Activated T-helper 17 cell treated with anti-CD3 and anti-CD28 coated beads, Interleukin-2, amount 50 U/mL, for 72 hours (primary cell): Measurements from ENCODE around the gene ZNF587. TPM values are rescaled to one million over a fixed set of nuclear protein-coding genes. Genes with fewer than 3 reads are reported as not detected.
"Not testable (repeated sequence)": the region's sequence is repeated elsewhere in the genome, so short reads cannot be mapped to it uniquely, and the experiment has no call there.

Experiments
- ATAC-seq: fragments of 150-1000 bp; cut with Tn5 transposase; replicated peaks from 2 replicates; pipeline ENCODE4 v1.10.0; 2021; ENCODE audit warnings: mild to moderate bottlenecking, moderate library complexity
- H3K27ac Mint-ChIP-seq: one replicate; pipeline ENCODE4 v1.8.0; 2022; ENCODE audit warnings: mixed read lengths
- H3K27me3 Mint-ChIP-seq: one replicate; pipeline ENCODE4 v1.8.0; 2022; ENCODE audit warnings: mixed read lengths
- H3K36me3 Mint-ChIP-seq: one replicate; pipeline ENCODE4 v1.8.0; 2022; ENCODE audit warnings: low read depth, mild to moderate bottlenecking, mixed read lengths
- H3K4me1 Mint-ChIP-seq: one replicate; pipeline ENCODE4 v1.8.0; 2022; ENCODE audit warnings: mixed read lengths
- H3K4me3 Mint-ChIP-seq: one replicate; pipeline ENCODE4 v1.8.0; 2022; ENCODE audit warnings: mild to moderate bottlenecking, mixed read lengths
- H3K9me3 Mint-ChIP-seq: one replicate; pipeline ENCODE4 v1.8.0; 2022; ENCODE audit warnings: mixed read lengths
- total RNA-seq, 2 donors: library from RNA; stranded (reverse); gene quantifications; one replicate each; pipeline ENCODE4 v1.2.3, GENCODE V29; 2022

ZNF587 gene
- total RNA-seq, 2 donors from 2014 or later, result 33.7 to 37.3 TPM

- H3K27me3 Mint-ChIP-seq, result not testable (repeated sequence)
- H3K36me3 Mint-ChIP-seq, result peaks cover 63% of the 10 kb centered on the region
Measured at GRCh38 chr19:57847164-57847563, 2.5 kb upstream of the ZNF587 start.

GRCh38 chr19:57849162-57849665 lies 445 bp upstream of the ZNF587 start:
- Mint-ChIP-seq H3K36me3 (peaks cover 62% of the 10 kb centered on the region), H3K4me1 (peaks cover 18% of the 10 kb centered on the region), H3K4me3 (peak overlapping the region; percentile 96), H3K27ac (peak overlapping the region; percentile 86)
- H3K9me3 Mint-ChIP-seq, H3K27me3 Mint-ChIP-seq: not testable (repeated sequence)
- peak; percentile 39 for ATAC-seq

More at GRCh38 chr19:57847164-57847563, 2.5 kb upstream of the ZNF587 start:
- H3K9me3 Mint-ChIP-seq, ATAC-seq, H3K4me3 Mint-ChIP-seq, H3K27ac Mint-ChIP-seq: not testable (repeated sequence)
- peaks cover 14% of the 10 kb centered on the region for H3K4me1 Mint-ChIP-seq

GRCh38 chr19:57850553-57851017 lies 926 bp downstream of the ZNF587 start:
- Mint-ChIP-seq H3K4me1 (peaks cover 18% of the 10 kb centered on the region), H3K27ac (peak overlapping the region; percentile 86), H3K36me3 (peaks cover 61% of the 10 kb centered on the region), H3K27me3 (no peaks in the 10 kb centered on the region), H3K9me3 (peaks cover 3% of the 10 kb centered on the region), H3K4me3 (peak overlapping the region; percentile 96)
- no peak for ATAC-seq

GRCh38 chr19:57851812-57852603 lies 2.3 kb downstream of the ZNF587 start:
- H3K4me1 Mint-ChIP-seq, result peaks cover 18% of the 10 kb centered on the region
- peaks cover 68% of the 10 kb centered on the region for H3K36me3 Mint-ChIP-seq
- not testable (repeated sequence) for H3K9me3 Mint-ChIP-seq, H3K27ac Mint-ChIP-seq, ATAC-seq, H3K27me3 Mint-ChIP-seq
- peak overlapping the region; percentile 96 for H3K4me3 Mint-ChIP-seq

GRCh38 chr19:57854117-57854516 lies 4.5 kb downstream of the ZNF587 start:
- H3K4me1 Mint-ChIP-seq, result peaks cover 18% of the 10 kb centered on the region
- ATAC-seq, H3K4me3 Mint-ChIP-seq, H3K27me3 Mint-ChIP-seq, H3K9me3 Mint-ChIP-seq, H3K27ac Mint-ChIP-seq: not testable (repeated sequence)
- peaks cover 84% of the 10 kb centered on the region for H3K36me3 Mint-ChIP-seq

- not testable (repeated sequence) for H3K27ac Mint-ChIP-seq, H3K9me3 Mint-ChIP-seq, ATAC-seq, H3K4me3 Mint-ChIP-seq, H3K4me1 Mint-ChIP-seq, H3K27me3 Mint-ChIP-seq
- peaks cover 96% of the 10 kb centered on the region for H3K36me3 Mint-ChIP-seq
Measured at GRCh38 chr19:57862351-57862750, 12.7 kb downstream of the ZNF587 start.

- H3K4me3 Mint-ChIP-seq, result no peak overlapping the region
- peaks cover 8% of the 10 kb centered on the region for H3K9me3 Mint-ChIP-seq
- H3K27me3 Mint-ChIP-seq, result no peaks in the 10 kb centered on the region
Measured at GRCh38 chr19:57867868-57868492, 18.3 kb downstream of the ZNF587 start.

GRCh38 chr19:57869655-57870054 lies 20.0 kb downstream of the ZNF587 start:
- not testable (repeated sequence) for H3K4me1 Mint-ChIP-seq, H3K4me3 Mint-ChIP-seq, ATAC-seq, H3K27me3 Mint-ChIP-seq, H3K27ac Mint-ChIP-seq
- Mint-ChIP-seq H3K36me3 (peaks cover 75% of the 10 kb centered on the region), H3K9me3 (peaks cover 10% of the 10 kb centered on the region)

More at GRCh38 chr19:57867868-57868492, 18.3 kb downstream of the ZNF587 start:
- Mint-ChIP-seq H3K36me3 (peaks cover 75% of the 10 kb centered on the region), H3K4me1 (no peaks in the 10 kb centered on the region), H3K27ac (no peak overlapping the region)
- no peak for ATAC-seq

GRCh38 chr19:57870225-57870624 lies 20.6 kb downstream of the ZNF587 start:
- Mint-ChIP-seq H3K27ac (no peak overlapping the region), H3K4me1 (peaks cover under 1% of the 10 kb centered on the region), H3K27me3 (no peaks in the 10 kb centered on the region), H3K9me3 (peaks cover 11% of the 10 kb centered on the region), H3K36me3 (peaks cover 75% of the 10 kb centered on the region), H3K4me3 (no peak overlapping the region)
- no peak for ATAC-seq

- peaks cover 16% of the 10 kb centered on the region for H3K9me3 Mint-ChIP-seq
- H3K36me3 Mint-ChIP-seq, result peaks cover 75% of the 10 kb centered on the region
- no peak for ATAC-seq
- no peak overlapping the region for H3K27ac Mint-ChIP-seq
- no peaks in the 10 kb centered on the region for H3K27me3 Mint-ChIP-seq
- H3K4me3 Mint-ChIP-seq, result no peak overlapping the region
- H3K4me1 Mint-ChIP-seq, result peaks cover 4% of the 10 kb centered on the region
Measured at GRCh38 chr19:57872450-57872849, 22.8 kb downstream of the ZNF587 start.

- not testable (repeated sequence) for H3K4me1 Mint-ChIP-seq, H3K4me3 Mint-ChIP-seq, H3K27me3 Mint-ChIP-seq, H3K27ac Mint-ChIP-seq, ATAC-seq
- peaks cover 16% of the 10 kb centered on the region for H3K9me3 Mint-ChIP-seq
- peaks cover 73% of the 10 kb centered on the region for H3K36me3 Mint-ChIP-seq
Measured at GRCh38 chr19:57873883-57874799, 24.5 kb downstream of the ZNF587 start.

GRCh38 chr19:57886046-57886445 lies 36.4 kb downstream of the ZNF587 start:
- H3K27me3 Mint-ChIP-seq, result no peaks in the 10 kb centered on the region
- peak overlapping the region; percentile 2 for H3K4me3 Mint-ChIP-seq
- no peak for ATAC-seq
- peaks cover 13% of the 10 kb centered on the region for H3K4me1 Mint-ChIP-seq
- no peak overlapping the region for H3K27ac Mint-ChIP-seq
- peaks cover 67% of the 10 kb centered on the region for H3K36me3 Mint-ChIP-seq
- peaks cover 7% of the 10 kb centered on the region for H3K9me3 Mint-ChIP-seq

- Mint-ChIP-seq H3K4me3 (peak overlapping the region; percentile 92), H3K9me3 (peaks cover 7% of the 10 kb centered on the region), H3K36me3 (peaks cover 67% of the 10 kb centered on the region), H3K27ac (no peak overlapping the region), H3K4me1 (peaks cover 13% of the 10 kb centered on the region), H3K27me3 (no peaks in the 10 kb centered on the region)
- ATAC-seq, result no peak
Measured at GRCh38 chr19:57887195-57887941, 37.7 kb downstream of the ZNF587 start.
